ENCODE measurements around the gene PSG1. TPM values are rescaled to one million over a fixed set of nuclear protein-coding genes. Genes with fewer than 3 reads are reported as not detected.
"Not testable (repeated sequence)": the region's sequence is repeated elsewhere in the genome, so short reads cannot be mapped to it uniquely, and the experiment has no call there.

Gene PSG1
- total RNA-seq, result under 1 TPM in 1 of 4 donors, not detected in 3; 0.16 TPM

DNA sequence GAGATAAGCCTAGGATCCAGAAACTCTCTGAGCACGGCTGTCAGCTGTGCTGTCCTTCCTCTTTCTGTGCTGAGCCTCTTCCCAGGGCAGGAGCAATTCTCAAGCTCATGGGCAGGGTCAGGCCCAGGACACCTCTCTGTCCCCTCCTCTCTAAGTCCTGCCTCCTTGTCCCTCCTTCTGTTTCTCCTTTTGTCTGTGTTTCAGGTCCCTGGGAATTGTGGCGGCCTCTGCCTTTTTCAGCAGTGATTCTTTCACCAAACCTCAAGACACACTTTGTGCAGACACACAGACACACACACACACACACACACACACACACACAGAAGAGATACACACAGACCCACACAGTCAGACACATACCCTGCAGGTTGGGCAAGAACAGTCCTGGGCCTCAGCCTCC is at the start of gene PSG1:
Gene PSG1, minus strand, starts transcription at position 101 of the 400 bp plus-strand sequence. CDS start 132 bp downstream, outside the sequence.
- TF ChIP-seq, protein P1, sequence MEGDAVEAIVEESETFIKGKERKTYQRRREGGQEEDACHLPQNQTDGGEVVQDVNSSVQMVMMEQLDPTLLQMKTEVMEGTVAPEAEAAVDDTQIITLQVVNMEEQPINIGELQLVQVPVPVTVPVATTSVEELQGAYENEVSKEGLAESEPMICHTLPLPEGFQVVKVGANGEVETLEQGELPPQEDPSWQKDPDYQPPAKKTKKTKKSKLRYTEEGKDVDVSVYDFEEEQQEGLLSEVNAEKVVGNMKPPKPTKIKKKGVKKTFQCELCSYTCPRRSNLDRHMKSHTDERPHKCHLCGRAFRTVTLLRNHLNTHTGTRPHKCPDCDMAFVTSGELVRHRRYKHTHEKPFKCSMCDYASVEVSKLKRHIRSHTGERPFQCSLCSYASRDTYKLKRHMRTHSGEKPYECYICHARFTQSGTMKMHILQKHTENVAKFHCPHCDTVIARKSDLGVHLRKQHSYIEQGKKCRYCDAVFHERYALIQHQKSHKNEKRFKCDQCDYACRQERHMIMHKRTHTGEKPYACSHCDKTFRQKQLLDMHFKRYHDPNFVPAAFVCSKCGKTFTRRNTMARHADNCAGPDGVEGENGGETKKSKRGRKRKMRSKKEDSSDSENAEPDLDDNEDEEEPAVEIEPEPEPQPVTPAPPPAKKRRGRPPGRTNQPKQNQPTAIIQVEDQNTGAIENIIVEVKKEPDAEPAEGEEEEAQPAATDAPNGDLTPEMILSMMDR (IDR thresholded peaks at IDR 0.05; ENCODE audit: low read depth), result no peak

DNA sequence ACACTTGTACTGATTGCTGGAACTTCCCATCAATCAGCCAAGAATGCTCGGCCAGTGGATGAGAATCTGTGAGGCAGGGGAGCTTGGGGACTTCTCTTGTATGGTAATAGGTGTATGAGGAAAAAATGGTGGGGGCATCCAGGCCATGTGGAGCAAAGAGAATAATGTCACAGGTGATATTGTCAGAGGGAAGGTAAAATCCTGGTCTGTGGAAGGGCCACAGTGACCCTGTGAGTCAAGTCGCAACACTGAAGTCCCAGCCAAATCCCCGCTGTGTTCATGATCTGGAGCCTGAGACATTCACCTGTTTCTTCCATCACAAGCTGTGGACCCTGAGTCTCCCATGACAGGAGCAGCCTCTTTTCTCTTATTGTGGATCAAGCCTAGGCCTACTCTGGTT is 49.4 kb upstream of the PSG1 start:
- TF ChIP-seq, protein P1 (IDR thresholded peaks at IDR 0.05; ENCODE audit: low read depth), result no peak

DNA sequence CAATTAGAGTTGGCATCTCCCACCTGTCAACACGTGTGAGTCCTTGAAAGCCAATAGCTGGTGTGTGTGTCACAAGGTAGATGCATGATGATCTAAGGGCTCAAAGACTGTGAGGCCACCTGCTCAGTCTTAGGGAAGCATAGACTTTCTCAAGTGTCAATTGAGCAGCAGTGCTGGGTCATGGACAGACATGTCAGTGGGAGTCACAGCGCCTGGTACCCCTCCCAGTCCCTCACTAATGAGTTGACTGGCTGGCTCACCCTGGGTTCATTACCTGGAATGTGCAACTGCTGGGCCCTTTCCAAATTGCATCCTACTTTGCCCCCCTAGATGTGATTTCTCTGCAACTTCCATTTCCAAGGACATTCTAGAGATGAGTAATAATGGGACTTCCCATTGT is 47.3 kb upstream of the PSG1 start:
- TF ChIP-seq, protein P1 (IDR thresholded peaks at IDR 0.05; ENCODE audit: low read depth), result no peak

DNA sequence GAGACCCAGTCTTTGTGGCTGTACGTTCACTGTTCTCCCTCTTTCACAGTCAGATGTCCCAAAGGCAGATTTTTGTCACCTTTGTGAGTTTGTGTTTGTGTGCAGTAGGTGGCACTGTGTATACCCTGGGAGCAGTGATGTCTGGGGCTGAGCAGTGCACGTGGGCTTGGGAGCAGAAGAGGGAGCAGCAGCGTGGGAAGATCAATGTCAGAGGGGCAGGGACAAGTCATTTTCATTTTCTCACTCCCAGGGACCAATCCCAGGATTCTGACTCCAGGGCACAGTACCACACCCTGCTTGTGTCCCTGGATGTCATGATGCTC is 40.2 kb upstream of the PSG1 start:
- TF ChIP-seq, protein P1 (IDR thresholded peaks at IDR 0.05; ENCODE audit: low read depth), result no peak

DNA sequence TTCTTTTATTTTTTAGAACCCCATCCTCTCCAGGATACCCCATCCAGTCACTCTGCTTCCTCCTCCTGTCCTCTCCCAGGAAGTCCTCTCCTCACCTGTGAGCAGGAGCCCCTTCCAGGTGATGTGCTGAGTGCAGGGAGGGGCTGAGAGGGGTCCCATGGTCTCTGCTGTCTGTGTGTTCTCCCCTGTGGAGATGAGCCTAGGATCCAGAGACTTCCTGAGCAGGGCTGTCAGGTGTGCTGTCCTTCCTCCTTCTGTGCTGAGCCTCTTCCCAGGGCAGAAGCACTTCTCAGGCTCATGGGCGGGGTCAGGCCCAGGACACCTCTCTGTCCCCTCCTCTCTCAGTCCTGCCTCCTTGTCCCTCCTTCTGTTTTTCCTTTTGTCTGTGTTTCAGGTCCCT is 38.1 kb upstream of the PSG1 start, which contains the start of gene PSG6:
Gene PSG6, minus strand, starts transcription at position 261 of the 400 bp plus-strand sequence. Its CDS starts 102 bp downstream, at position 159.
- TF ChIP-seq, protein P1 (IDR thresholded peaks at IDR 0.05; ENCODE audit: low read depth), result not testable (repeated sequence)

DNA sequence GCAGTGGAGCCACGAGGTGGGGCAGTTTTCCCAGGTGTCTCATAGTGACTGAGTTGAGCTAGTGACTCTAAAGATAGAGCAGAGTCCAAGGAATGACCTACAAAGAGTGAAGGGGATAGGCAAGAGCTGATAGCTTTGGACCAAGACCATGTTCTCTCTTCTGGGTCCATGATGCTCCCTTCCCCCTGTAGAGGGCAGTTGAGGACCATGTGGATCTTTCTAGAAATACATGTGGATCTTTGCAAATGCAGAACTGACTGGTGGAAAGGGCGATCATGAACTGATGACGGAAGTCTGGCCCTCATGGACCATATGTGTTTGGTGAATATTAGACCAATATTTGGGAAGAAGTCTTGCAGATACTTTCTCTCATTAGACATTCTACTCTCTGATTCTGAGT is 6.9 kb downstream of the PSG1 start:
- TF ChIP-seq, protein P1 (IDR thresholded peaks at IDR 0.05; ENCODE audit: low read depth), result no peak

DNA sequence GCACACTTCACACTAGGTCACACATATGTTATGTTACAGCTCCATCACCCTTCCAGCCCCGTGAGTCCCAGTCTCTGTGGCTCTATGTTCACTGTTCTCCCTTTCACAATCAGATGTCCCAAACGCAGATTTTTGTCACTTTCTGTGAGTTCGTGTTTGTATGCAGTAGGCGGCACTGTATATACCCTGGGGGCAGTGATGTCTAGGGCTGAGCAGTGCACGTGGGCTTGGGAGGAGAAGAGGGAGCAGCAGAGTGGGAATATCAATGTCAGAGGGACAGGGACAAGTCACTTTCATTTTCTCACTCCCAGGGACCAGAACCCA is 22.0 kb downstream of the PSG1 start:
- TF ChIP-seq, protein P1 (IDR thresholded peaks at IDR 0.05; ENCODE audit: low read depth), result no peak
